Caki2 (cell line): ENCODE results near the gene CCDC85C. TPM values are rescaled to one million over a fixed set of nuclear protein-coding genes. Genes with fewer than 3 reads are reported as not detected.

Experiments
- DNase-seq: peaks from one replicate; pipeline ENCODE4 v3.0.0-alpha.2; 2015; ENCODE audit warnings: low read depth
- in situ Hi-C: cut with HindIII; loops from 2 replicates; pipeline ENCODE4 v1.10.0; 2016; ENCODE audit warnings: low sequenced_read_pairs, low pct_unique_long_range_greater_than_20kb, mixed read lengths
- total RNA-seq: library from RNA; depleted of rRNA; stranded (reverse); fragments of >200 nt; shearing (Covaris generic); gene quantifications from 2 replicates; pipeline ENCODE4 v1.2.3, GENCODE V29; 2014; ENCODE audit warnings: low replicate concordance

The CCDC85C gene
- total RNA-seq, 1 experiment from 2014 or later = 21.6 TPM

DNA sequence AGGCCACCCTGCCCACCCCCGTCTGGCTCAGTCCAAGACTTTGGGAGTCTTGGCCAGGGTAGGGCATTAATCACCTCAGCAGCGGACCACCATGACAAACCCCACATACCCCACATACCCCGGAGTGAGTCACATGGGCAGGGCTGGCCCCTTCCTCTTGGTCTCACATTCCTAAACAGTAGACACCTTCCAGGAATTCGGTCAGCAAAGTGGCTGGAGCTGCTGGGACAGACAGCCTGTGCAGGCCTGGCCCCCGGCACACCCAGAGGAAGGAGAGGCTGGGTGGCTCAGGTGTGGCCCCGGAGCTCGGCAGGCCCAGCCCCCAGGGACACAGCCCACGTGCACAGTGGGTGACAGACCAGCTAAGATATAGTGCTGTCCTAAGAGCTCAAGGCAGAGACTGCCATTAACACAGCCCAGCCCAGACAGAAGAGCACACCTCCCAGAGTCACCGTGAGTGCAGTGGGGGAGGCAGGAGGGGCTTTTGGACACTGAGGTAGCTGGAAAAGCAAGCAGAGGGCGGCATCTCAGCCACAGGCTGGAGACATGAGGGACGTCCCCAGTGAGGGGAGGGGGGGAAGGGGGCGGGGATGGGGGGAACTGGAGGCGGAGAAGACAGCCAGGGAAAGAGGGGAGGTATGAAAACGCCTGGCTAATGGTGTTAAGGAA, 24.0 kb downstream of the CCDC85C start:
- in situ Hi-C loops = no loop called here
- peak; percentile 93 for DNase-seq

DNA sequence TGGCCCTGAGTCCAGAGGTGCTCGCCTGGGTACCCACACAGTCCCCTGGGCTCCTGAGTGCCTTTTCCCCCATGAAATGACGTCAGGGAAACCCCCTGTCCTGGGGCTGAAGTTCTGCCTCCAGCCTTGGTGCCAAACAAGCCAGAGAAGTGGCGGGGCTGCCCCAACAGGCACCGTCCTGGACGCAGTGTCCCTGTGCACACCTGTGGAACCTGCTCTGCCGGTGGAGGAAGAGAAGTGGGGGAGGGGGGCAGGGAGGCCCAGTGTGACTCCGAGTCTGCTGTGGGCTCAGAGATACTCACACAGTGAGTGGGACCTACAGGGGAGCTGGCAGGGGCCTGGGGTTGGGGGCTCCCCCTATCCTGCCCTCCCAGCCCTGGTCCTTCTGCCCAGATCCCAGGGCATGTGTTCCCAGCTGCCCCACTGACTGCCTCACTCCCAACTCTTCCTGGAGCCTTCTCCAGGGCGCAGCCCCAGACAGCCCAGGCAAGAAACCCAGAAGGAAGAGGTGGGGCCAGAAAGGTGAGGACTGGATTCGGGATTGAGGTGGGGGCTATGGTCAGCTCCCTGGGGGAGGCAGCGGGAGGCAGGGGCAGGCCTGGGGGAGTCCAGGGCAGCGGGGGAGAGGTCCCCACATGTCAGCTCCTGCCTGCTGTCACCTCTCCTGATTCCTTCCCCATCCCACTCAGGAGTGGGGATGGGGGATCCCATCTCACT, 24.7 kb downstream of the CCDC85C start:
- in situ Hi-C loops = no loop called here

DNA sequence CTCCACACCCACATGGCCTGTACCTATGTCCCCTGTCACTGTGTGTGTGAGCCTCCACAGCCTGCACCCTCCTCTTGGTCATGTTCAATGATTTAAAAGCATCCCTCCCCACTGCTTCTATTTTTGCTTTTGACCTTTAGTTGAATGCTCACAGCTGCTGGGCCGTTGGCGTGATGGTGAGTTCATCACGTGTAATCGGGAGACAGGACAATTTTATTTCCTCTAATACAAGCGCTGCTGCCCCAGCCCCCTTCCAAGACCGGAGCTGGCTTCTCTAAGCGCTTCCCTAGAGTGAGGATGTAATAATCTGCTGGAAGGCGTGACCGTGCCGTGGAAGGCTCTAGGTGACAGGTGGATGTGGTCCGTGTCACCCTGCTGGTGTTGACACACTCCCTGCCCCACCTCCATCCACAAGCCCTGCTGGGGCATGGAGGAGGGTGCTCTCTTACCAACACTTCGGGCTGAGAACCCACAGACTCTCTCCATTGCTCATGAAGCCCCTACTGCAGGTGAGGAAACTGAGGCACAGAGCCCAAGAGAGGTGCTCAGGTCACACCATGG, 25.4 kb downstream of the CCDC85C start:
- DNase-seq = no peak
- in situ Hi-C loops = no loop called here

More for the DNA sequence above, 24.7 kb downstream of the CCDC85C start:
- peak; percentile 34 for DNase-seq

DNA sequence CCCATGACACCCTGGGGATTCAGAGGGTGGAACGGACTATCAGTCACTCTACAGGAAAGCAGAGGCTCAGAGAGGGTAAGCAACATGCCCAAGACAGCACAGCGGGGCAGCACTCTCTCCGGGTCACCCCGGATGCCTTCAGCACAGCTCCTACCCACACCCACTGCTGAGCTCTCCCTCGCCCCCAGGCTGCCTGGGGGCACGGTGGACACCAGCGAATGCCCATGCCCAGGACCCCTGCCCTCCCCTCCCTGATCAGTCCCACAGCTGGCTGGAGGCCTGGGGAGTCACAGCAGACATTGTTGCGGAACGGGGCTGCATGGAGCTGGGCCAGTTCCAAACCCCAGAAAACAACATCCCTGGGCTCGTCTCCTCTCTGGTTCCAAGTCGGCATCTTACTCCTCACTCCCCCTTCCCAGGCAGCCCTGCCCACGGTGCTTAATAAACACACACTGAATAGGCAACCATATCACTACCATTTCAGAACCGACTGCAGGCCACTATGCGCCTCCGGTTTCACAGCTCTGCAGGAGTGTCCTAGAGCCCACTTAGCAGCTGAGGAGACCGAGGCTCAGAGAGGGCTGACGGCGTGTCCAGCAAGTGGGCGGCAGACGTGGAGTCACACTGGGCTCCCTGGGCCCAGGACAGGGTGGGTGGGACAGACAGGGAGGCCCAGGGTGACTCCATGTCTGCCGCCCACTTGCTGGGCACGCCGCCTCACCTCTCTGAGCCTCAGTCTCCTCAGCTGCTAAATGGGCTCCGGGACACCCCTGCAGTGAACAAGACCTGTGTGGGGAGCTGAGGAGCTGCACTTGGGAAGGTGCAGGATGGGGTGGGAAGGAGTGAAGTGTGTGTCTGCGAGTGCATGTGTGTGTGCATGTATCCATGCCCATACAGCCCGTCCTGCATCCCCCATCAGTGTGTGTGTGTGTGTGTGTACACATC, 27.0 kb downstream of the CCDC85C start:
- no peak for DNase-seq
- in situ Hi-C loops = no loop called here

DNA sequence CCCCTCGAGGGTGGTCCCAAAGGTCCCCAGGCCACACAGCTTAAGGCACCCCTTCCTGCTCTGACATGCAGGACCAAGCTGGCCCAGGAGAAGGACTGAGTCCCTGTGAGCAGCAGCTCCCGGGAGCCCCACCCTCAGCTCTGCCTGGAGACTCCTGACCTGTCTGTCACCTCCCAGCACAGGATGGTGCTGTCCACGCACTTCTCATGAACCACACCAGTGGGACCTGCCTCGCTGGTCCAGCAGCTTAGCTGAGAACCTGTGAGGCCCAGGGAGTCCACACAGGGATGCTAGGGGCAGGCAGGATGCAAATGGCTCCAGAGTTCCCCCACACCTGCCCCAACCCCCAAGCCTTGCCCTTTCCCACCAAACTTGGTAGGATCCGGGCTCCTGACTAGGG, 27.7 kb downstream of the CCDC85C start:
- no peak for DNase-seq
- in situ Hi-C loops = no loop called here

DNA sequence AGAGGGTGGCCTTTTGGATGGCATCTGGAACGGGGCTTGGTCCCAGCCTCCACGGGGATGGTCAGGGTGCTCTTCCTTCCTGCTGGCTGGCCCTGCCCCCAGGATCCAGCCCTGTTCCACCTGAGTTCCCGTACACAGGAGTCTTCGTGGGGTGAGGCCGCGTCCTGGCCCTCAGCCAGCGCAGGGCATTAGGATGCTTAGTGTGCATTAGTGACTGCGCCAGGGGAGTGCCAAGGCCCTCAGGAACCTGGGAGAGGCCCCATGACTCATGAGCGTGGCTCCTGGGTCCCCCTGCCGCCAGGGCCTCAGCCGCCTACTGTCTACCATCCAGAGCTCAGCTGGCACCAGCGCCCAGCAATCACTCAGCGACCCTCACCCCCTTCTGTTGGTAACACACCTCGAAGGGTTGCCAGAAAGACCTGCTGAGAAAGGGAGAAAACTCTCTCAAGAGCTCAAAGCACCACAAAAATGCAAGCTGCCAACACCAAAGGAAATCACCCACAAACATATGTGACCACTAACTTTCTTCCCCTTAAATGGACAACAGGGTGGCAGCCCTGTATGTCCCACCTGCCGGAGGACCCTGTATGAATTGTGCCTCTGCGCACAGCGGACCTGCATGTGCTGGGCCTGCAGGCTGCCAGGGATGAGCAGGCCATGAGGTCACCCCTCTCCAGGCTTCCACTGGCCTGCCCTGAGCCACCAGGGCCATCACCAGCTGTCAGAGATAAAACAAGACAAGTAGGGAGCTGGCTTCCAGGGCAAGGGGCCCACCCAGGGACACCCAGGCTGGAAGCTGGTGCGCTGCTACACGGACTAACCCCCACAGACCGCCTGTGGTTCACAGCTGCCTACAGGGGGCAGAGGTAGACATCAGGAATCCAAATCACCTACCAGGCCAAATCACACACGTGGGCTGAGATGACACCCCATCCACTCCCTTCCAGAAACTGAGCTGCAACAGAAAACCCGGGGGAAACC, 28.7 kb downstream of the CCDC85C start:
- peak; percentile 85 for DNase-seq
- in situ Hi-C loops = no loop called here

DNA sequence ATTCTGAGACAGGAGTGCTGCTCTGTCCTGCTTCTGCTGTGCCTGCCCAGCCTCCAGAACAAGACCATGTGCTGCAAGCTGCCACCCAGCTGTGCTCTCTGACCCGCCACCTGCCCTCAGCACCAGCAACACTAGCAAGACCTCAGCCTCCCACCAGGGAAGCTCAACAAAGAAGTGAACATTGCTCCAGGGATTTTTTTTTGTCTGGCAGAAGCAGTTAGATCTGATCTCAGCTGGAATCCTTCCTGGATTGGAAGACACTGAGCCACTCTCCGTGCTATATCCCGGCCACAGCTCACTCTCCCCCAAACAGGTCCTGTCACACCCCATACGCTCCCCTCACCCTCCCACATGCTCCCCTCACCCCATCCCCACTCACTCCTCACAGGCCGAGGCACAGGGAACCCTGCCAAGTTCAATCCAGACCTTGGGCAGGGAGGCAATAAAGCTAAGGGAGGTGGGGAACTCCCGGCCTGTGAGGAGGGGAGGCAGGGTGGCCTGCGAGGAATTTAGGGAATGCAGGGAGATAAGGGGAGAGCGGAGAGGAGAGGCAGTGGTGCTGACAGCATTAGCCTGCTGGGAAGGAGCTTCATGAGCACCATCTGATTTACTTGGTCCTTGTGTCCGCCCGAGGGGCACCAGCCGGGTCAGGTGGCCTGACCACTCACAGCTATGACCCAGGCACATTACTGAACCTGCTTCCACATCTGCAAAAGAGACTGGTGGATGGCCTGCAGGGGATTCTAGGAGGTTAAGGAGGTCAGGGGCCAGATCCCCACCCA, 29.7 kb downstream of the CCDC85C start:
- peak; percentile 89 for DNase-seq

DNA sequence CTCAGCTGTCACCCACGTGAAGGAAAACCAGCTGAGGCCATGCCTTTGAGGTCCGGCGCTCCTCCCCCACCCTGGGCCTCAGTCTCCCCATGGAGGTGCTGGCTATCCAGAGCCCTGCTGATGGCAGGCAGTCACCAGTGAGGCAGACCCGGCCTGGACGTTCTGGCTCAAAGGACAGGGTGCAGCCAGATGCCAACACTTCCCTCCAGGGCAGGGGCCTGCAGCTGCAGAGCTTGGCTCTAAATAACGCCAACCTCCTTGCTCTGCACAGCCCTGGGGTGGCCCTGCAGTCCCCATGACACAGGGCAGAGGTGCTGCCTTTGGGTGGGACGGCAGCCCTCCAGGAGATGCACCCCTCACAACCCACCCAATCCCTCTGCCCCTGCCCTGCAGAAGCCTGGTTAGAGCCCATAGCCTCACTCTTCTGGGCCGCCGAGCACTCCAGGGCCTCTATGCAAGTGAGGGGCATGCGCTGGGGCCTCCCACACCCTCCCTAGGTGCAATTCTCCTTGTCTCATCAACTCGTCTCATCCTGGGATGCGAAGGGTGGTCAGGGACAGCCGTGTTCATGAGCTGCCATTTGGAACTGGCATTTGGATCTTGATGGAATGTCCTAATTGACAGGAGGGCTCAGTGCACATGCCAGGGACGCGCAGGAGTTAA, 30.4 kb downstream of the CCDC85C start:
- no peak for DNase-seq

More for the DNA sequence above, 29.7 kb downstream of the CCDC85C start:
- in situ Hi-C loops = no loop called here

DNA sequence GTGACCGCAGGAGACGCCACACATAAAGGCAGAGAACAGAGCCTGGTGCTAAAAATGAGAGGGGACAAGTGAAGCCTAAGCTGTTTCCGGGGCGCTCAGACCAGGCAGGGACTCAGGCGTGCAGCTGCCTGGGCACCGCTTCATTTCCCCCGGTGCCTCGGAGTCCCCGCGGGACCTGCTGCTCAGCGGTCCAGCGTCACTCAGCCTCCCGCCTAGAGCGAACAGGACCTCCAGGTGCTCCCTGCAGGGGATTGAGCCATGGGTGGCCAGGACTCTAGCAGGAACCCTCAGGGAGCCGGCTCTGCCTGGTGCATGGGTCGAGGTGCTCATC, 31.0 kb downstream of the CCDC85C start:
- in situ Hi-C loops = no loop called here
- no peak for DNase-seq

More for the DNA sequence above, 30.4 kb downstream of the CCDC85C start:
- in situ Hi-C loops = no loop called here

DNA sequence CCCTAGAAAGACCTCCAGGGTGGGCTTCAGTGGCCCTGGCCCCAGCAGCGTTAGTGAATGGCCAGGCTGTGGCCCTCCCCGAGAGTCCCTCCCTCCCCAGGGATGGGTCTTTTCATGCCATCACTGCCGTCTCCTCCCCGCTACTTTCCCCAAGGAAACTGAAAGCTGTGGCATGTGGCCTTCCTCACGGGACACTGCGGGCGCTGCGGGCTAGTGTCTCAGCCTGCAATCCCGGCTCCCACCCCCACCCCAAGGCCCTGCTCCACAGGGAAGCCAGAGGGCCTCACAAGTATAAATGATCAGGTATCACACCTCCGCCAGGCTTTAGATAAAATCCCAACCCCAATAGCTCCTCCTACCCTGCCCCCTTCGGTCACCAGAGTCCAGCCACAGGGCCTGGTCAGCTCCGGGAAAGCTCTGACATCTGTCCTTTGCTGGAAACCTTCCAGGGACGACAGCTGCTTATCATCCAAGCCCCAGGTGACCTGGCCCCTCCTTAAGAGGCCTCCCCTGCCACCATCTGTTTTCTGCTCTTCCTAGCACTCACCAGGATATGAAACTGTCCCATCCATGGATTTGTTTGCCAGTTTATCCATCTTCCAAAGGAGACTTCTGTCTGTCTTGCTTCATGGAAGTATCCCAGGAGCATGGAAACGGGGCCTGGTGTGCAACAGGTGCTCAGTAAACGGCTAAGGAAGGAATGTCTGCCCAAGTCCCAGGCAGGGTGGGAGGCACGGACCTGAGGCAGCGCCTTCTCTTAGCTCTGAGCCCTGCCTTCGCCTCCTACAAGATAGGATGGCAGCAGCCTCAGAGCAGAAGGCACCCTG, 31.6 kb downstream of the CCDC85C start:
- no peak for DNase-seq

DNA sequence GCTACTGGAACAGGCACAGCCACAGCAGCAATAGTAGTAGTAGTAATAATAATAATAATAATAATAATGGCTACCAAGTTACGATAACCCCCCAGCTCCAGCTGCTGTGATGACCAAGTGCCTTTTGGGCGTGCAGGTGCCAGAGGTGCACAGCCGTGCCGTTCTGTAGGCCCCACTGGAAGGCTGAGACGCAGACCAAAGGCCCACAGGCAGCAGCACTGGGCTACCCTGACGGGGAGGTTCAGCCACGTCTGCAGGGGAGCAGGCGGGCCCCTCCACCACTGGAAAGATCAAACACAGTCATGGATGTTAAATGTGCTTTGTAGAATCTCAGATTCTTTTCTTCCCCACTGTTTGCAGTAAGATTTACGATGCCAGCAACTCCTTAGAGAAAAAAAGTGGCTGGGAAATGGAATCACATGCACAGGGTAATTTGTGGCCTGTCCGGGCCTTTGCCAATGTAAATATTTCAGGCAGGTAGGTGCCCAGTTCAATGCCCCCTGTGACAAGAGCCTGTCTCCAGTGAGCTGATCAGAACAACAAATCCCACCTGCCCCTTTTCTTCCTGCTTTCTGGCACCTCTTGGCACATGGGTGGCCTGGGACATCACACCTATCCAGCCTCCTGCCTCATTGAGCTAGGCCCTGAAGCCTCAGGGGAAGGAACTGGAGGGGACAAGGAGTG, 32.6 kb downstream of the CCDC85C start:
- in situ Hi-C loops = no loop called here
- DNase-seq = peak; percentile 68

More for the DNA sequence above, 31.6 kb downstream of the CCDC85C start:
- in situ Hi-C loops = no loop called here

DNA sequence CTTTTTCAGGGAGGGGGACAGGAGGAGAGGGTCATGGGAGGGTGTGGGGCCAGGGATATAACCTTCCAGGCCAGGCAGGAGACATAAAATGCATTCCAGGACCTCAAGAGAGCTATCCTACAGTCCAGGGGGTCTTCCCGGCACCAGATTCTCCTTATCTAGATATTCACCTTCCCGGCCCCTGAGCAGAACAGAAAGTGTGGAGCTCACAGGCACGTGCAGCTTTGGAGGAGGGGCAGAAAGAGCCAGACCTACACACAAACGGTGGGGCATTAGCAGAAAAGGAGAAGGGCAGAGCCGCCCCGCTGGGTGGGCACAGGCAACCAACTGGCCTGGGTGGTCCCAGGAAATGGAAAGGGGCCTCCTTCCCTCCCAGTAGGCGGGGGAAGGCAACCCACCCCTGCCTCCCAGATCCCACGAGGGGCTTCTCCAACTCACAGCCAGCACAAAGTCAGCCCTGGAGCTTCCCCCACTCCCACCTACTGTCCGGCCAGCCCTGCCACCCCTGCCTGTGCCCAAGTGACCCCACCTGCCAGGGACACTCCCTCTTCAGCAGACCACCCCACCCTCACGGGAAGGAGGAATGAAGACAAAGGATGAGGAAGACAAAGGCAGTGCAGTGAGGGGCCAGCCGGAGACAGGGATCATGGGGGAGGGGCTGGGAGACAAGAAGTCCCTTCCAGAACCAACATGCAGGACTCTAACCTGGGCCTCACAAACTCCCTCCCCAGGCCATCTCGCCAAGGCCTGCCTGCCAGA, 33.3 kb downstream of the CCDC85C start:
- in situ Hi-C loops = no loop called here

DNA sequence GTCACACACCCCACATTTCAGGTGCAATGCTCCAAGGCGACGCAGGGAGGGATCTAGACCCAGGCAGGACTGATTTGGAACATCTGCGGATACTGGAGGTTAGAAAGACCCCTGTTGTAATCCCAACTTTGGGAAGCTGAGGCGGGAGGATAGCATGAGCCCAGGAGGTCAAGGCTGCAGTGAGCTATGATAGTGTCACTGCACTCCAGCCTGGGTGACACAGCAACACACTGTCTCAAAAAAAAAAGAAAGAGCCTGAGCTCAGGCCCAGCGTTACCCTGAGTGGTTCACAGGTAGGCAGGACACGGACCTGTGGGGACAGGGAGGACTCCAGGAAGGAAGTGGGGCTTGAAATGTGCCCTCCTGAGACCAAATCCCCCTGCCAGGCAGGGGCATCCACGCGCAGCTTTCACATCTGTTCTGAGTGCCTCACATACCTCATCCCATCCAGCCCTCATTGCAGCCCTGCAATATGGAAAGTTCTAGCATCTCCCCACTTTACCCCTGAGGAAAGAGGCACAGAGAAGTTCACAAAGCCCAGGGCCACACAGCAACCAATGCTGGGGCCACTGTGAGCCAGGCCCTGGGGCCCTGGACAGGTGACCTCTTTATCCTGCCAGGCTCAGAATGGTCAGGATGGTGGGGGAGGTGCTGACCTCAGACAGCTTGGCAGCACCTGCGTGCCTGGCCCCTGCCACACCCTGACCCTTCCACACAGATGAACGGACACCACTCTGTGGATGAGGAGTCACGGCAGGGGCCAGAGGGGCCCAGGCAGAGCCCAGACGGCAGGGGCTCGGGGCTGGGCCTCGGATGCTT, 34.1 kb downstream of the CCDC85C start:
- DNase-seq = no peak
- in situ Hi-C loops = no loop called here

More for the DNA sequence above, 33.3 kb downstream of the CCDC85C start:
- no peak for DNase-seq
